Parathyroid adenoma (tissue), 2 donors: ENCODE results near the gene PACS1.
A peak's percentile ranks its signal among the peaks of the same experiment; 100 is the strongest.
"Not testable (repeated sequence)": the region's sequence is repeated elsewhere in the genome, so short reads cannot be mapped to it uniquely, and the experiment has no call there.

Experiments
- H2AFZ ChIP-seq: fragments of 300-600 bp; sonication (generic); one replicate; pipeline ENCODE4 v1.7.0; 2017; ENCODE audit warnings: antibody characterized with exemption, mild to moderate bottlenecking
- H3K27ac ChIP-seq: fragments of 300-600 bp; sonication (generic); one replicate; pipeline ENCODE4 v1.7.0; 2017
- H3K27me3 ChIP-seq: fragments of 300-600 bp; sonication (generic); one replicate; pipeline ENCODE4 v1.7.0; 2017; ENCODE audit warnings: low read length; ENCODE audit not compliant: control insufficient read depth, insufficient read depth
- H3K36me3 ChIP-seq: fragments of 300-600 bp; sonication (generic); one replicate; pipeline ENCODE4 v1.7.0; 2017; ENCODE audit warnings: low read length; ENCODE audit not compliant: control insufficient read depth, insufficient read depth
- H3K4me1 ChIP-seq: fragments of 300-600 bp; sonication (generic); one replicate; pipeline ENCODE4 v1.7.0; 2017; ENCODE audit warnings: control low read depth
- H3K4me2 ChIP-seq: fragments of 300-600 bp; sonication (generic); one replicate; pipeline ENCODE4 v1.7.0; 2017; ENCODE audit warnings: low read length
- H3K4me3 ChIP-seq: fragments of 300-600 bp; sonication (generic); one replicate; pipeline ENCODE4 v1.7.0; 2017; ENCODE audit warnings: low read depth, low read length
- H3K79me2 ChIP-seq: fragments of 300-600 bp; sonication (generic); one replicate; pipeline ENCODE4 v1.7.0; 2017; ENCODE audit warnings: control low read depth
- H3K9ac ChIP-seq: fragments of 300-600 bp; sonication (generic); one replicate; pipeline ENCODE4 v1.7.0; 2017; ENCODE audit warnings: mild to moderate bottlenecking
- H3K9me3 ChIP-seq: fragments of 300-600 bp; sonication (generic); one replicate; pipeline ENCODE4 v1.7.0; 2017; ENCODE audit warnings: low read length; ENCODE audit not compliant: control insufficient read depth
- TF ChIP-seq, protein P1 (sequence below): fragments of 300-600 bp; sonication (generic); IDR thresholded peaks from one replicate; pipeline ENCODE4 v1.7.0; 2017; ENCODE audit warnings: antibody characterized with exemption, mild to moderate bottlenecking
- donor health status: primary hyperparathyroidism.

Gene PACS1

DNA sequence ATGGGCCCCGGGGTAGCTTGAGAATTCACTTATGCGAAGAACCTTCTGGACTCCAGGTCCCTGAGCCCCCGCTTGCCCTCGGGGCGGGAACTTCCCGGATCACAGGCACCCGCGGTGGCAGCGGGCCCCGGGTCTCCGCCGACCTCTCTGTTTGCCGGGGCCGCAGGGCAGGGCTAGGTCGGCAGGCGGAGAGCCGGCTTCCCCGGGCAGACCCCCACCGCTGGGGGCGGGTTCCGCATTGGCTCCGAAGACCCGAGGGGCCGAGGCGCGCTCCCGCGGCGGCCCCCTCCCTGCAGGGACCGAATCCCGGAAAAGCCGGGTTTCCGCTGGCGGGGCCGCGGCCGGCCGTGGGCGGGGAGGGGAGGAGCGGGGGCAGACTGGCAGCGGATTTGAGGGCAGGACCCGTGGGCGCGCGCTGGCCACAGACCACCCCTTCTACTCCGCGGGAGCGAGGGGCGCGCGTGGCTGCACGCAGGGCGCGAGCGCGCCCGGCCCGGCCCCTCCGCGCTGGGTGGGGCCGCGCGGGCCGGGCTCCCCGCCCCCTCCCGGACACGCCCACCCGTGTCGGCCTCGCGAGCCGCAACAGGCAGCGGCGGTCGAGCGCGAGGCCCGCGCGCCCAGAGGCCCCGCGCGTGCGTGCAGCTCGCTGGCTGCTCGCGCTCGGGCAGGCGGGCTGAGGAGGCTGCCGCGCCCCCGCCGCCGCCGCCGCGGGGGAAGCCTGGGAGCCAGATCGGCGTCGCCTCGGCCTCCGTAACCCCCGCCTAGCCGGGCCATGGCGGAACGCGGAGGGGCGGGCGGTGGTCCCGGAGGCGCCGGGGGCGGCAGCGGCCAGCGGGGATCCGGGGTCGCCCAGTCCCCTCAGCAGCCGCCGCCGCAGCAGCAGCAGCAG lies at the start of gene PACS1:
Gene PACS1 (plus strand): TSS at position 558 of the 889 bp plus-strand sequence. CDS start 215 bp downstream, at position 773.
- peak within 1 kb of the TSS; percentile 75 for H3K27ac ChIP-seq
- peaks cover 6% of the 10 kb centered on the region for H3K4me1 ChIP-seq
- no peaks in the 10 kb centered on the region for H3K27me3 ChIP-seq
- H2AFZ ChIP-seq, result peak within 1 kb of the TSS; percentile 74
- H3K79me2 ChIP-seq, result no peaks in the 10 kb centered on the region
- peak within 1 kb of the TSS; percentile 62 for H3K4me2 ChIP-seq
- TF ChIP-seq, protein P1, sequence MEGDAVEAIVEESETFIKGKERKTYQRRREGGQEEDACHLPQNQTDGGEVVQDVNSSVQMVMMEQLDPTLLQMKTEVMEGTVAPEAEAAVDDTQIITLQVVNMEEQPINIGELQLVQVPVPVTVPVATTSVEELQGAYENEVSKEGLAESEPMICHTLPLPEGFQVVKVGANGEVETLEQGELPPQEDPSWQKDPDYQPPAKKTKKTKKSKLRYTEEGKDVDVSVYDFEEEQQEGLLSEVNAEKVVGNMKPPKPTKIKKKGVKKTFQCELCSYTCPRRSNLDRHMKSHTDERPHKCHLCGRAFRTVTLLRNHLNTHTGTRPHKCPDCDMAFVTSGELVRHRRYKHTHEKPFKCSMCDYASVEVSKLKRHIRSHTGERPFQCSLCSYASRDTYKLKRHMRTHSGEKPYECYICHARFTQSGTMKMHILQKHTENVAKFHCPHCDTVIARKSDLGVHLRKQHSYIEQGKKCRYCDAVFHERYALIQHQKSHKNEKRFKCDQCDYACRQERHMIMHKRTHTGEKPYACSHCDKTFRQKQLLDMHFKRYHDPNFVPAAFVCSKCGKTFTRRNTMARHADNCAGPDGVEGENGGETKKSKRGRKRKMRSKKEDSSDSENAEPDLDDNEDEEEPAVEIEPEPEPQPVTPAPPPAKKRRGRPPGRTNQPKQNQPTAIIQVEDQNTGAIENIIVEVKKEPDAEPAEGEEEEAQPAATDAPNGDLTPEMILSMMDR, result no peak
- H3K36me3 ChIP-seq, result no peaks in the 10 kb centered on the region
- H3K9ac ChIP-seq, result peak within 1 kb of the TSS; percentile 53
- H3K4me3 ChIP-seq, result peak within 1 kb of the TSS; percentile 51
- no peaks in the 10 kb centered on the region for H3K9me3 ChIP-seq

DNA sequence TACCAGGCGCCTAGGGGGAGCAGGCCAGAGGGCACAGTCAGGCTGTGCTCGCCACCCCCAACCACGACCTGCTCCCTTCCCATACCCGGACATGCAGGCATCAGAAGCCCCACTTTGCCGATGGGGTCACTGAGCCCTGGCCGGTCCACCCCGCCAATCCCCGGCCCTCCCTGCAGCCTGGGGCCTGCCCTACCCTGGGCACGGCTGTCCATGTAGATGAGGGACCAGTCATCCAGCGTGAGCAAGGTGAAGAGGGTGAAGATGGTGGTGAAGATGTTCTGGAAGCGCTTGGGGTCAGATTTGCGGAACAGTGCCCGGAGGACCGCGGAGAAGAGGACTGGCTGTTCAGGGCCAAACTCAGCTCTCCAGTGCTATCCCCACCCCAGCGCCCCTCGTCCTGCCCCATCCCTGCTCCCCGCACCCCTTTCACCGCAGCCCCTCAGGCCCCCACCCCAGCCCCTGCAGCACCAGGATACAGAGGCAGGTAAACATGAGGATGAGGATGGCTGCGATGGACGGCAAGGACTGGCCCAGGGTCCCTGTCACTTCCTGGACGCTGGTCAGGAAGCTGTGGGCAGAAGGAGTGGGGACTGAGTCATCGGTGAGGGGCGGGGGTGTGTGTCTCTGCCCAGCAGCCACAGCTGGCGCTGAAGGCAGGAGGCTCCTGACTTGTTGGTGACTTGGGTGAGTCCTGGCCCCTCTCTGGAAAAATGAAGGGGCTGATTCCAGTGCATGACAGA lies 49.3 kb upstream of the PACS1 start:
- TF ChIP-seq, protein P1, result no peak
- H3K9ac ChIP-seq, result no peak overlapping the region
- peaks cover 7% of the 10 kb centered on the region for H3K4me1 ChIP-seq
- H3K27ac ChIP-seq, result no peak overlapping the region
- no peaks in the 10 kb centered on the region for H3K36me3 ChIP-seq
- no peaks in the 10 kb centered on the region for H3K79me2 ChIP-seq
- H3K27me3 ChIP-seq, result no peaks in the 10 kb centered on the region
- H2AFZ ChIP-seq, result no peak overlapping the region
- H3K9me3 ChIP-seq, result no peaks in the 10 kb centered on the region
- H3K4me2 ChIP-seq, result no peak overlapping the region
- H3K4me3 ChIP-seq, result no peak overlapping the region

DNA sequence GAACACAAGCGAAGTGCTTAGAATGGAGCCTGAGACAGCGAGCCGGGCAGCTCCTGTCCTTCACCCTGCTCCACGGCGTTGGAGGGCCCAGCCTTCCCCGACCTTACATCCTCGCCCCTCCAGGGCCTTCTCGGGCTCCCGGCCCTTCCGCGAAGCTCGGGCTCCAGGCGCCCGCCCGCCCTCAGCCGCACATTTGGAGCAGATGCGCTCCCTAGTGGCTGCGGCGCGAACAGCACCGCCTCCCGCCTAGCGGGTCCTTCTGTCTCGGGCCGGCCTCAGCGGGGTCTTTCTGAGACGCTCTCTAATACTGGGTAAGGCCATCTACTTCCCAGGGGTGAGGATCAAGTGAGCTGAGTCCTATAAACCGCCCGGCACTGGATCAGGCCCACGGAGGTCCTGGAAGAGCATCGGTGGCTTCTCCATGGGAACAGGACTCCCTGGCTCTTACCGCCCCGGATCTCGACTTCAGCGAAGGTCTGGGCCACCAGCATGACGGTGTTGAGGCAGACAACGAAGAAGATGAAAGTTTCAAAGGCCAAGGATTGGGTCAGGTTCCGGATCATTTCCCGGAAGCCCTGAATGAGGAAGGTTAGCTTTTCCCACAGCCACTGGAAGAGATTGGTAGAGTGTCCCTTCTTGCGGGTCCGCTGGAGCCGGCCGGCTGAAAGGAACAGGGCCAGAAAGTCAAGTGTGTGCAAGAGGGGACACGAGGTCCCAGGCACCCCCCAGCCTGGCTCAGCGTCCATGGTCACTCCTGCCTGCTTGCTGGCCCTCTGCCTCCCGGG lies 47.5 kb upstream of the PACS1 start:
- TF ChIP-seq, protein P1, result peak; percentile 87
- Histone ChIP-seq H3K4me1 (peaks cover 2% of the 10 kb centered on the region), H3K27me3 (no peaks in the 10 kb centered on the region), H3K27ac (no peak overlapping the region), H3K9me3 (no peaks in the 10 kb centered on the region), H3K9ac (no peak overlapping the region), H3K4me3 (no peak overlapping the region), H3K4me2 (peak overlapping the region; percentile 58), H3K79me2 (no peaks in the 10 kb centered on the region), H3K36me3 (no peaks in the 10 kb centered on the region), H2AFZ (peak overlapping the region; percentile 86)

DNA sequence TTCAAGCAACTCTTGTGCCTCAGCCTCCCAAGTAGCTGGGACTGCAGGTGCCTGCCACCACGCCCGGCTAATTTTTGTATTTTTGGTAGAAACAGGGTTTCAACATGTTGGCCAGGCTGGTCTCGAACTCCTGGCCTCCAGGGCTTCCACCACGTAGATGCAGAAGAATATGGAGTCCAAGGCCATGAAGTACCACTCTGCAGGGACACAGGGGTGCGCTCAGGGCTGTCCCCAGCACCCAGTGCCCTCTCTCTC lies 47.0 kb upstream of the PACS1 start:
- not testable (repeated sequence) for H3K4me1 ChIP-seq, H3K36me3 ChIP-seq, H3K27ac ChIP-seq, H3K9me3 ChIP-seq, H3K9ac ChIP-seq, H3K79me2 ChIP-seq, H2AFZ ChIP-seq, H3K27me3 ChIP-seq, H3K4me3 ChIP-seq, H3K4me2 ChIP-seq

DNA sequence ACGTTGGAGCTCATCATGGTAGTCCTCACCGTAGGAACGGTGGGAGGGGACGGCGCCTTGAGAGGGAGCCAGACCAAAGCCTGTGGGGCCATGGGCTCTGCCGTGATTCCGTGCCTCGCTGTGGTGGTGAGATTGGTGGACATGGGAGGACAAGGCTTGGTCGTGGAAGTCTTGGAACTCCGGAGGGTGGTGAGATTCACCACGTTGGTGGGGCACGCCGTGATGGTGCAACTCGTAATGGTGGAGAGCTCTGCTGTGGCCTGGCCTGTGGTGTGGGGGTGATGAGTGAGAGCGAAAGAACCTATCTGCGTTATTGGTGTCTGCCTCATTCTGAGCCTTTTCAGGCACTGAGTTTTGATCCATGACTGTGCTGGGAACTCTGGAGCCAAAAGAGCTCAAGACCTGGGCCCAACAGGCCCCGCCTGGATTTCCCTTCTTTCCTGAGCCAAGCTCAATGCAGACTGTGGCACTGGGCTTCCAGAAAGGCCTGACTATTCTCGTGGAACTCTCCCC lies 44.0 kb upstream of the PACS1 start, which contains the start of gene CATSPER1:
Gene CATSPER1 (minus strand): TSS at position 463 of the 513 bp plus-strand sequence. CDS start 100 bp downstream, at position 363.
- TF ChIP-seq, protein P1, result no peak
- Histone ChIP-seq H3K27me3 (no peaks in the 10 kb centered on the region), H3K27ac (no peak within 1 kb of the TSS), H2AFZ (no peak within 1 kb of the TSS), H3K4me1 (peaks cover 2% of the 10 kb centered on the region), H3K9me3 (no peaks in the 10 kb centered on the region), H3K4me2 (no peak within 1 kb of the TSS), H3K4me3 (no peak within 1 kb of the TSS), H3K9ac (no peak within 1 kb of the TSS), H3K79me2 (no peaks in the 10 kb centered on the region), H3K36me3 (no peaks in the 10 kb centered on the region)
